DOHH2 (cell line): Measurements from ENCODE around the gene MRPS23.

Experiments
- EZH2phosphoT487 ChIP-seq: fragments of 200-600 bp; sonication (generic); IDR thresholded peaks from 2 replicates; pipeline ENCODE4 v1.6.1; 2017; ENCODE audit warnings: borderline replicate concordance, mild to moderate bottlenecking, antibody characterized with exemption, low read length, moderate library complexity, mixed read lengths
- TF ChIP-seq, protein P1 (sequence below): fragments of 200-600 bp; sonication (generic); IDR thresholded peaks from one replicate; pipeline ENCODE4 v1.5.1; 2014; ENCODE audit warnings: antibody characterized with exemption, mild to moderate bottlenecking, low read depth, low read length; ENCODE audit not compliant: poor library complexity, severe bottlenecking

DNA sequence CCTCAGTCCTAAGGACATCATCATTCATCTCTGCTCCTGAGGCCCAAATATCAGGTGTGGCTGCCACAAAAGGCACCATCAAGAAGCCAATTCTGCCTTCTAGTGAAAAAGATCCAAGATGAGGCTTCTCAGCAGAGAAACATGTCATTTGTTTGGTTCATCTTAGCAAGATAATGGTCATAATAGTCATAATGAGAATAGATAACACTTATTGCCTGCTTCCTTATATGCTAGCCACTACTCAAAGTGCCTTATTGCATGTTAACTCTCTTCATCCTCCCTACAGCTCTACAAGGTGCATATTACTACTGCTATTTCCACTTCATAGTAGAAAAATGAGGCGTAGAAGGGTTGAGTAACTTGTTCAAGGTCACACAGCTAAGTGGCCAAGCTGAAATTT is 45.0 kb upstream of the MRPS23 start:
- TF ChIP-seq, protein P1, sequence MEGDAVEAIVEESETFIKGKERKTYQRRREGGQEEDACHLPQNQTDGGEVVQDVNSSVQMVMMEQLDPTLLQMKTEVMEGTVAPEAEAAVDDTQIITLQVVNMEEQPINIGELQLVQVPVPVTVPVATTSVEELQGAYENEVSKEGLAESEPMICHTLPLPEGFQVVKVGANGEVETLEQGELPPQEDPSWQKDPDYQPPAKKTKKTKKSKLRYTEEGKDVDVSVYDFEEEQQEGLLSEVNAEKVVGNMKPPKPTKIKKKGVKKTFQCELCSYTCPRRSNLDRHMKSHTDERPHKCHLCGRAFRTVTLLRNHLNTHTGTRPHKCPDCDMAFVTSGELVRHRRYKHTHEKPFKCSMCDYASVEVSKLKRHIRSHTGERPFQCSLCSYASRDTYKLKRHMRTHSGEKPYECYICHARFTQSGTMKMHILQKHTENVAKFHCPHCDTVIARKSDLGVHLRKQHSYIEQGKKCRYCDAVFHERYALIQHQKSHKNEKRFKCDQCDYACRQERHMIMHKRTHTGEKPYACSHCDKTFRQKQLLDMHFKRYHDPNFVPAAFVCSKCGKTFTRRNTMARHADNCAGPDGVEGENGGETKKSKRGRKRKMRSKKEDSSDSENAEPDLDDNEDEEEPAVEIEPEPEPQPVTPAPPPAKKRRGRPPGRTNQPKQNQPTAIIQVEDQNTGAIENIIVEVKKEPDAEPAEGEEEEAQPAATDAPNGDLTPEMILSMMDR, result no peak
- TF ChIP-seq EZH2phosphoT487, result no peak
